ENCODE data around the gene SPAG16.

SPAG16 gene

GRCh38 chr2:214156971-214157370 is 872.7 kb downstream of the SPAG16 start:
- no peak for DNase-seq (ENCODE audit: low read depth, low spot score)

GRCh38 chr2:214158851-214159250 is 874.6 kb downstream of the SPAG16 start:
- no peak for DNase-seq (ENCODE audit: low read depth, low spot score)

GRCh38 chr2:214169281-214169680 is 885.0 kb downstream of the SPAG16 start:
- no peak for DNase-seq (ENCODE audit: low read depth, low spot score)

DNA sequence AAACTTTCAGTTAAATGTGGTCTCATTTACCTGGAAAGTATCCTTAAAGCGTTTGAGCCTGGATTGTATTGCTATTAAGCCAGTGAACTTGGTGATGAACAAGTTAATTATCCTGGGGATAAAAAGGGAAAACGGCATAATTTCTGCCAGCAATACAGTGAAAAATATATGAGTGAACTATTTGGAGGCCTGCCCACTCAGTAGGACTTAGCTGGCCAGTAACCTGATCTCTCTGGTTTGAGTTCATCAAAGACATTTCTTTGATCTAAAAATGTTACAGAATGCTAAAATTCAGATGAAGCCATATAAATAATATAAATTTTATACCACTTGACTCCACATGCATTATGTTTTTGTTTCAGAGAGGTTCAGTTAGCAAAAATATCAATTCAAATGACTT is 885.5 kb downstream of the SPAG16 start:
- DNase-seq (ENCODE audit: low read depth, low spot score) = no peak

- no peak for DNase-seq (ENCODE audit: low read depth, low spot score)
Observed at GRCh38 chr2:214174563-214174962, 890.3 kb downstream of the SPAG16 start.

GRCh38 chr2:214180071-214180470 is 895.8 kb downstream of the SPAG16 start:
- no peak for DNase-seq (ENCODE audit: low read depth, low spot score)

GRCh38 chr2:214180686-214181085 is 896.4 kb downstream of the SPAG16 start:
- DNase-seq (ENCODE audit: low read depth, low spot score) = no peak

DNA sequence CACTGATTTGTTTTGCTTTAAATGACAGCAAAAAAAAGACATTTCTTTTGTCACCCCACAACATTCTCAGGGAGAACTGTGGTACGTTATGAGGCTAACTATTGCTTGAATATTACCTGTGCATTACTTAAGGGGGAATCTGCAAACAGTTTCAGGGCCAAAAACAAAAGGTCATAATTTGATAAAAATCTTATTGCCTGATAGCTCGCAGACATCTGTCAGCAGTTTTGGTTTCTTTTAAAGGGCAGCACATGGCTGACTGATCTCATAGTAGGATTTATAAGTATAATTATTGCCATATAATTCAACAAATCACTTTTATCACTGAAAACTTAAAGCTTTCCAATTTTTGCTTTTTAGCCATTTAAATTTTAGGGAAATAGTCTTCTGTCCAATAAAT is 900.2 kb downstream of the SPAG16 start:
- no peak for DNase-seq (ENCODE audit: low read depth, low spot score)

- no peak for DNase-seq (ENCODE audit: low read depth, low spot score)
Observed at GRCh38 chr2:214185546-214185945, 901.3 kb downstream of the SPAG16 start.

GRCh38 chr2:214192711-214193110 is 908.4 kb downstream of the SPAG16 start:
- DNase-seq (ENCODE audit: low read depth, low spot score) = no peak

GRCh38 chr2:214193943-214194342 is 909.7 kb downstream of the SPAG16 start:
- no peak for DNase-seq (ENCODE audit: low read depth, low spot score)

- DNase-seq (ENCODE audit: low read depth, low spot score) = no peak
Observed at GRCh38 chr2:214196260-214196659, 912.0 kb downstream of the SPAG16 start.

DNA sequence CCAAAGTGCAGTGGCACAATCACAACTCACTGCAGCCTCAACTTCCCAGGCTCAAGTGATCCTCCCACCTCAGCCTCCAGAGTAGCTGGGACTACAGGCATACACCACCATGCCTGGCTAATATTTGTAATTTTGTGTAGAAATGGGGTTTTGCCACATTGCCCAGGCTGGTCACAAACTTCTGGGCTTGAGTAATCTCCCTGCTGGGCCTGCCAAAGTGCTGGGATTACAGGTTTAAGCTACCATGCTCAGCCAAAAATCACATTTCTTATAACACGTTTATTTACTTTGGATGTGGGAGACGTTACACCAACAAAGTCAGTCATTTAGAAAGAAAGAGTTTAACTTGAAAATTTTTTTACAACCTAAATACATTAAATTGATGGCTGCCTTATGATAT is 917.6 kb downstream of the SPAG16 start:
- DNase-seq (ENCODE audit: low read depth, low spot score) = no peak

- DNase-seq (ENCODE audit: low read depth, low spot score) = no peak
Observed at GRCh38 chr2:214203214-214203613, 919.0 kb downstream of the SPAG16 start.

- no peak for DNase-seq (ENCODE audit: low read depth, low spot score)
Observed at GRCh38 chr2:214203744-214204289, 919.6 kb downstream of the SPAG16 start.

DNA sequence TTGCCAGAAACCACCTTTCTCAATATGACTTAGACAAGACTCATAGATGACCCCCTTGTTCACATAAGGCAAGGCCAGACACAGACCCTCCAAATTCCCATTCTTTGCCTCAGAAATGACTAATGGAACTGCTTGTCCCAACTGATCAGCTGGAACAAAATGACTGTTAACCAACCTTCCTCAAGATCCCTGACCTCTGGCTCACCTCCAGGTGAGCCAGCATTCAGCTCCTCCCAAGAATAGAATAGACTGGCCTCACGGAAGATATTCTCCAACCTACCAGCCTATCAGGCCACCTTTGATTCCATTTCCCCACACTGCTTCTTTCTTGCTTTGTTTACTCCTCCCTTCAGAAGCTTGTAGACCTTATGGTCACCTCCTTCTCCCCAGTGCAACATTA is 930.8 kb downstream of the SPAG16 start:
- no peak for DNase-seq (ENCODE audit: low read depth, low spot score)

DNA sequence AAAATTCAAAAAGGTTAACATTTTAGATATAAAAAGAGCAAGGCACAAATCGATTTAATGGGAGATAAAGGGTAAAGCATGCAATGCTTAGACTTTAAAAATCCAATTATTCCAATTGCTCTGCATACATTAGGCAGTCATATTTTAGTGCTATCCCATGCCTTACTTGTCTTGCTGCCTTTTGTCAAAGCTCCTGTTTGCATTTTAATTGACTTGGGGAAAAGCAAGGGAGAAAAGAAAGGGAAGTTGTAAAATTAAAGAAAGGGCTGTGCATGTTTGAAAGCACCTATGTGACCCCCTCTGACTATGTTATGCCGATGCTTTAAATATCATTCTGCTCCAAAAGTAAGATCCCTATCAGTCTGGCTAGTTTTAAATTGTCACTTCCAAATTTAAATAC is 932.9 kb downstream of the SPAG16 start:
- no peak for DNase-seq (ENCODE audit: low read depth, low spot score)

DNA sequence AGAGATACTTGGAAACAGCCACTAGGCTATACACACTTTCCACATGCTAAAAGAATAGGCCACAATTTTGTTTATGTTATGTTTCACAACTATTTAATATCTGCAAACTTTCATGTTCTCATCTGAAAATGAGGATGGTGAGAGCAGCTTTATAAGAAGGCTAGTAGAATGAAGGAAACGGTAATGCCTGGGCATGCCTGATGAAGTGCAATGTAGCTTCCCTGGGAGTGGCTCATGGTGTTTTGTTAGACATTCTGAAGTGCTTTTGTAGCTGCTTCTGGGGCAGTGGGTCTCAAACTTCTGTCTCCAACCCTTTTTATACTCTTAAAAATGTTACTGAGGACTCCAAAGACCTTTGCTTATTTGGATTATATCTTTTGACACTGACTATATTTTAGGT is 933.3 kb downstream of the SPAG16 start:
- no peak for DNase-seq (ENCODE audit: low read depth, low spot score)

DNA sequence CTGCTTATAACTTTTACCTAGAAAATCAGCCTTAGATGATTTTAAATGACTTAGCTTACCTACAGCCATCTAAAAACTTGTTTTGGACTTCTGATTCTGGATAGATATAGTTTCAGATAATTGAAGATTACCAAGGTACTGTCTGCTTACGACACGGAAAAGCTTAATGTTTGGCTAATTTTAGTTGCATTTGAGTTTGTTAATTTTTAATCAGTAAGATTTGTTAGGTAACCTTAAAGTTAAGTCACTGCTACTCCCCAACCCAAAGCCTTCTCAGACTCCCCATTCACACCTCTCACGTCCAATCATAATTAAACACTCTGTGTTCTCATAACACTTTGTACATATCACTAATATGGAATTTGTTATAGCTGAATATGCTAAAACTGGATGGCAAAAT is 936.0 kb downstream of the SPAG16 start:
- DNase-seq (ENCODE audit: low read depth, low spot score) = no peak

GRCh38 chr2:214226061-214226460 is 941.8 kb downstream of the SPAG16 start:
- no peak for DNase-seq (ENCODE audit: low read depth, low spot score)

DNA sequence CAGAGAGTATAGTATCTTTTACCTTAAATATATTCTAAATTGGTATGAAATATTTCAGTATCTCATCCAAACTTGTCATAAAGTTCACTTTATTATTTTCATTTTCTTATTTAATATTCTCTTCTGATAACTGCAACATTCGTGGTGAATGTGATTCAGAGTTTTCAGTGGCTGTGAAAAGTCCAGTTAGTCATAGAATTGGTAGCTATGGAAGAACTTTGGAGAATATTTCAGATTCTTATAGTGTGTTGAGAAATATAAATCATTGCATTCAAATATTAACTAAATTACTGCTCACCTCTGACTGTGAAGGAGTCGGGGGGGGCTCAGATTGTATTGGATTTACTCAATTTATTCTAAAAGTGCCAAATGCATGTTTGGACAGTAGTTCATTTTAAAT is 948.0 kb downstream of the SPAG16 start:
- DNase-seq (ENCODE audit: low read depth, low spot score) = no peak

- no peak for DNase-seq (ENCODE audit: low read depth, low spot score)
Observed at GRCh38 chr2:214233164-214233563, 948.9 kb downstream of the SPAG16 start.

DNA sequence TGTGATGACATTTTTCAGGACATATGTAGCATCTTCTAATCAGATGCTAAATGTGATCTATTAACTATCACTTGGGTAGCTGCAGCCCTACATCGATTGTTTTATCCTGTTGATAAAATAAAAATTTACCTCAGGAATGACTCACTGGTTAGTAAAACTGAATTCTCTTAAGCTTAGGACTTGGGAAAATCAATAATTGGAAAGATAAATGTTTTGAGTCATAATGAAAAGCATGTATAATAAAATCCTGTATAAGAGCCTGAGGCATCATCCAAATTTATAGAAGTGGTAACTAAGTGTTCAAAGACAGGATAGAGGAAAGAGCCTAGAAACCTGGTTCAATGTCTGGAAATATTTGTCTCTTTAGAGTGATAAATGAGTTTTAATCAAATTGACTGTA is 958.5 kb downstream of the SPAG16 start:
- no peak for DNase-seq (ENCODE audit: low read depth, low spot score)

GRCh38 chr2:214244847-214245246 is 960.6 kb downstream of the SPAG16 start:
- DNase-seq (ENCODE audit: low read depth, low spot score) = no peak

Measured in activated CD4-positive, CD25-positive, alpha-beta regulatory T cell treated with anti-CD3 and anti-CD28 coated beads, Interleukin-2, amount 50 U/mL, for 16 hours (primary cell).